Posterior vena cava (tissue), 2 donors: ENCODE measurements around the gene IGF2BP1. TPM values are rescaled to one million over a fixed set of nuclear protein-coding genes. Genes with fewer than 3 reads are reported as not detected.

Source experiments
- DNase-seq: peaks from one replicate; pipeline ENCODE4 v3.0.0-alpha.2; 2020; ENCODE audit warnings: low spot score
- intact Hi-C, 2 donors: fragments of 100-400 bp; cut with DNase I; formaldehyde crosslinking; loops; one replicate each; pipeline versions ENCODE4 v1.14.1 to v1.14.2; 2022 to 2023
- long read RNA-seq, 2 donors: library from polyadenylated mRNA; unstranded; transcript quantifications; one replicate each; pipeline ENCODE4 v2.0.0, GENCODE V29; 2020 to 2021
- total RNA-seq, 2 donors: library from RNA; stranded (reverse); fragmentation: NEBNext Ultra II Directional; extraction: Animal tissue kit (Norgen Biotek cat#: 25700); gene quantifications; one replicate each; pipeline ENCODE4 v1.2.1, GENCODE V29; 2021
- donor health status: DM: yes; HTN: yes; CAD: no.
- donor health status: DM: yes; HTN: yes; CAD: no.

The IGF2BP1 gene
- total RNA-seq, result under 1 TPM in 1 of 2 donors, not detected in 1; 0.05 TPM
- long read RNA-seq, donor 1, result 0 reads
- long read RNA-seq, donor 2, result 0 reads

- intact Hi-C loops, result no loop called here
- DNase-seq, result no peak
These were observed at the start of gene IGF2BP1 for GRCh38 chr17:48997103-48997826. Gene IGF2BP1, plus strand, starts transcription at chr17:48997385. Its CDS starts 361 bp downstream, at chr17:48997746.

DNA sequence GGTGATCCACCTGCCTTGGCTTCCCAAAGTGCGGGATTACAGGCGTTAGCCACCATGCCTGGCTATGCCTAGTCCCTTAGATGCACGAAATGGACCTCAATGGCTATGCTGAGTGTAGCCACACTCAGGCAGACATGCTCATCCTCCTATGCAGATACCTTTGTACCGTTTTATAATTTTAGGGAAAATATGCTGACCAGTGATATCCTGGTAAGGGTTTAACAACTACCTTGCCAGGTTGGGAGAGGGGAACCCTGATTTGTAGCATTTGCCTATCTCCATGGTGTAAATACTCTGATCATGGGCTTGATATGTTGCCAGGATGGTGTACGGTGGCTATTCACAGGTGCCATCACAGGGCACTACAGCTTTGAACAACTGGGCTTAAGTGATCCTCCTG lies 45.6 kb upstream of the IGF2BP1 start:
- DNase-seq, result no peak
- intact Hi-C loops, result no loop called here

- no peak for DNase-seq
- intact Hi-C loops, result no loop called here
These were observed 44.3 kb upstream of the IGF2BP1 start for GRCh38 chr17:48952904-48953303.

DNA sequence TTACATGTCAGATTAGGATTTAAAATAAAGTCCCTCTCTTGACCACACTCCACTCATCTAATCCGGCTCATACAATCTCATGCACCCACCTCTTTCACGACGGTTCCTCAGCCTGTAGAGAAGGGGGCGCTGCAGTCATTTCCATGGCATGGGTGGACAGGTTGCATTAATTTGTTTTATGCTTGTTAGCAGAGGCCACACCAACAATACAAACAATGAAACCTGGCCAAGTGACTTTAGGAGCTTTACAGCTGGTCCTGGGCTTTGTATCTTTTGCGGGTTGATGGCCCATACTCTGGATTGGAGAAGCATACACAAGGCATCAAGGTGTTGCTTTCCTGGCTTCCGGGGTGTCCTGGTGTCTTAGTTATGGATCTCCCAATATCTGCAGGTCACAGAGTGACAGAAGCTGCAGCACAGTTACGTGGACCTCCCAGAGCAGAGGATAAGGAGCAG lies 42.9 kb upstream of the IGF2BP1 start:
- intact Hi-C loops, result no loop called here
- DNase-seq, result no peak

DNA sequence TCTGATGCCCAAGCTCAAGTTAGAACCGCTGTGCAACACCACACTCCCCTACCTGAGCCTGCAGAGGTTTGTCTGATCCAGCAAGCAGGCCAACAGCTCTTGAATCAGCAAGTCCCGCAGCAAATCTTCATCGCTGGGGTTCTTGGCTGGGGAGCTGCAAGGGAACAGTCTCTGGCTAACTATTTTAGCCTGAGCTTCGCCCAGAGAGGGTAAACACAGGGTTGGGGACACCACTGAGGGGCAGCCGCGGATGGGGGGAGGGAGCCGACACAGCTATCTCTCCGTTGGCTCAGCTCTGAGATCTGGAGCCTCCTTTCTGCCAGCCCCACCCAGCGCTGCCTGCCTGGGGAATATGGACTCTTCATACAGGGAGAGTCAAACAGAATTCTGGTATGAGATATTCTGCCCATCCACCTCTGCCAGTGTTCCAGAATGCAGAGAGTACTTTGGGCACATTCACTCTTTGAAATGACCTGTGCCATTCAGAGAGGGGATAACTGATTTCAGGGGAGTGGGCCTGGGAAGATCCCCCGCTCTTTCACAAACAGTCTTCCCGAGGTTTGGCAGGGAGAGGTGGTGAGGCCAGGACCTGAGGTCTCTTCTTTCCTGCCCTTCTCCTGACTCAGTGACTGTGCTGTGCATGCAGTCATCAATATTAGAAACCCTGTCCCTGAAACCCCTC lies 36.2 kb upstream of the IGF2BP1 start:
- no peak for DNase-seq
- intact Hi-C loops, result no loop called here

GRCh38 chr17:48961516-48962233 lies 35.5 kb upstream of the IGF2BP1 start:
- DNase-seq, result no peak
- intact Hi-C loops, result no loop called here

DNA sequence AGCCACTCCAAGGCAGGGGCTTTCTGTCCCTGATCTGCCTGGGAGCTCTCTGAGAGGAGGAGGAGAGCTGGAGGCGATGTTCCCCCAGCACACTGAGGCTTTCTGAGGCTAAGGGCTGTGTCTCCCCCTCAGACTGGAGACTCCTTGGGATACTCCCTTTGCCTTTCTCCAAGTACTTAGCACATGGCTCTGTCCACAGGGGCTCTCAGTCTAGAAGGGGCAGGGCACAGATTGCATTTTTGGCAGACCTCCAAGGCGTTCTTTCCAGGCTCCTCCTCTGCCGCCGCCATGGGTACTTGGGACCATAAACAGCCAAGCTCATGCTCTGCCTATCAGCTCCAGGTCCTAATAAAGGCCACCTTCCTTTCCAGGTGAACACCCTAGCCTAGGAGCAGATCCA lies 27.0 kb upstream of the IGF2BP1 start:
- intact Hi-C loops, result no loop called here
- no peak for DNase-seq

GRCh38 chr17:48970865-48971687 lies 26.1 kb upstream of the IGF2BP1 start:
- no peak for DNase-seq
- intact Hi-C loops, result no loop called here

GRCh38 chr17:48972749-48973097 lies 24.5 kb upstream of the IGF2BP1 start:
- intact Hi-C loops, result no loop called here
- no peak for DNase-seq

DNA sequence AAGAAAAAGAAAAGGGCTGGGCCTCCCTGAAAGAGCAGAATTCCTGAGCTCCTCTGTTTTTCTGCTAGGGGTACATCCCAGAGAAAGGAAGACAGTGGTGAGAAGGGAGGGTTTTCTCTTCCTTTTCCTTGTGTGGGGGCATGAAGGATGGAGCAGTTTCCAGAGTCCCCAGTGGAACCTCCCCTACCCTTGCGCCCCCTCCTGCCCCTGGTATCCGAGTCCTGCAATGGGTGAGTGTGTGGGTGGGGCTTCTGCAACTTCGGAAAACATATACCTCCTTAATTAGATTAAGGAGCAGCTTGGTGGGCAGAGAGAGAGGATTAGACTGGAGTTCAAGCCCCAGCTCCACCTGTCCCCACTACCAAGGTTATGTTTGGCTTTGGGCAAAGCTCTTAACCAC lies 23.4 kb upstream of the IGF2BP1 start:
- DNase-seq, result no peak
- intact Hi-C loops, result no loop called here

DNA sequence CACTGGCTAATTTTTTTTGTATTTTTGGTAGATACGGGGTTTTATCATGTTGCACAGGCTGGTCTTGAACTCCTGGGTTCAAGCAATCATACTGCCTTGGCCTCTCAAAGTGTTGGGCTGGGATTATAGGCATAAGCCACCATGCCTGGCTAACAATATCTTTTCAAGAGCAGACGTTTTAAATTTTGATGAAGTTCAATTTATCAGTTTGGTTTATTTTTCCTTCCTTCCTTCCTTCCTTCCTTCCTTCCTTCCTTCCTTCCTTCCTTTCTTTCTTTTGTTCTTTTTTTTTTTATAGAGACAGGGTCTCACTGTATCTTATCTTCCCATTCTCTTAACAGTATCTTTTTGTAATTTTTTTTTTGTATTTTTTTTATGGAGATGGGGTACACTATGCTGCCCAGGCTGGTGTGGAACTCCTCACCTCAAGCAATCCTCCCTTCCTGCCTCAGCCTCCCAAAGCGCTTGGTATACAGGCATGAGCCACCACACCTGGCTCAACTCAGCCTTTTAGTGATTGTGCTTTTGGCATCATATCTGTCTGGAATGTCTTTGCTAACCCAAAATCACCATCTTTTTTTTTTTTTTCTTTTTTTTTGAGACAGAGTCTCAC lies 15.2 kb upstream of the IGF2BP1 start:
- intact Hi-C loops, result no loop called here
- DNase-seq, result no peak

GRCh38 chr17:48985436-48986245 lies 11.5 kb upstream of the IGF2BP1 start:
- no peak for DNase-seq
- intact Hi-C loops, result no loop called here

DNA sequence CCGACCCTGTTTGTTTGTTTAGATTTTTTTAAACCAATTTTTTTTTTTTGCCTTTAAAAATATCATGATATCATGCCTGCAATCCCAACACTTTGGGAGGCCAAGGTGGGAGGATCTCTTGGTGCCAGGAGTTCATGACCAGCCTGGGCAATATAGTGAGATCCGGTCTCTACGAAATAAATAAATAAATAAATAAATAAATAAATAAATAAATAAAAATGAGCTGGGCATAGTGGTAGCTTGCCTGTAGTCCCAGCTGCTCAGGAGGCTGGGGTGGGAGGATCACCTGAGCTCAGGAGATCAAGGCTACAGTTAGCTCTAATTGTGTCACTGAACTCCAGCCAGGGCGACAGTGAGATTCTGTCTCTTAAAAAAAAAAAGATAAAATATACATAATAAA lies 8.1 kb upstream of the IGF2BP1 start:
- no peak for DNase-seq
- intact Hi-C loops, result no loop called here

DNA sequence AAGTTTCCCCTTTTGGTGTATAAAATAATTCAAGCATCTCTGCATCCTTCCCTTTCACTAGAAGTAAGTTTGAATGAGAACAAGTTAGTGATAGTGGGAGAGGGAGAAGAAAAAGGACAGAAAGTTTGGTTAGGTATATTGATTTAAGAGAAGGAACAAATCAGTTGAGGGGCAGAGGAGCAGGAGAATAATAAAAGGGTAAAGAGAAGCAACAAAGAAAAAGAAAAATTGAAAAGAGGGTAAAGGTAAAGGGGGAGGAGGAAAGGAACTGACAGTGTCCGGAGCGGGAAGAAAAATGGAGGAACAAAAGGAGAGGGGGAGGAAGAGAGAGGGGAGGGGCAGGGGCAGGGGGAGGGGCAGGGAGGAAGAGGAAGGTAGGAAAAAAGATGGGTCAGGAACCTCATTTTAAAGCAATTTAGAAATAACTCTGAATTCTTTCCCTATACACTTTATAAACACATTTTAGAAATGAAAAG lies 6.3 kb upstream of the IGF2BP1 start:
- no peak for DNase-seq
- intact Hi-C loops, result no loop called here

DNA sequence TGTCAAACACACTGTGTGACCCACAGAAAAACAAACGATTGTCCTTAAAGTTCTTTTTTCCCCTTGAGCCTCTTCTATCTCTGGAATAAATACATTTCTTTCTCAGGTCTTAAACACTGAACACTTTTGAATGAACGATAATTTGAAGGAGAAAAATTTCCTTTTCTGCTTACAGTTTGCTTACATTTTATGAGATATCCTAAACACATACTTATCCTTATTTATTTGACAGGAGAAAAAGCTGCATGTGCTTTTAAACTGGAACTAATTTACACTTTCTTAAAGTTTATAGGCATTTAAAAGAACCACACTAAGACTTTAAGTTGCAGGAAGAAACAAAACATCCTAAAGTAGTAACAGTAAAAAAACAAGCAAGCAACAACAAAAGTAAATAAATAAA lies 4.7 kb upstream of the IGF2BP1 start:
- intact Hi-C loops, result no loop called here
- DNase-seq, result no peak

DNA sequence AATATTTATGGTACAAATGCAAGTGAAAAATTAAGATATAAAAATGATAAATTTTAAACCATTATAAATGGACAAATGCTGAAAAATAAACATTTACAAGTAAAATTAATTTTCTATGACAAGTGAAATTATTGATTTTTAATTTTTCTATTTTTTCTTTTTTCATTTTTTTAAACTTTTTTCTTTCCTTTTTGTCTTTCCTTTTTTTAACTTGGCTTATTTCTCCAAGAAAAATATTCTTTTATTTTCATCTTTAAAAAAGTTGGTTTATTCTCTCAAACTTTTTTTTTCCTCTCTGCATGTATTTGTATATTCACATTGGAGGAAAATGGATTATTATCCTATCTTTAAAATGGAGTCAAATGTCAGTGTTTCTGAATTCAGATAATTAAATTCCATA lies 3.9 kb upstream of the IGF2BP1 start:
- intact Hi-C loops, result no loop called here

DNA sequence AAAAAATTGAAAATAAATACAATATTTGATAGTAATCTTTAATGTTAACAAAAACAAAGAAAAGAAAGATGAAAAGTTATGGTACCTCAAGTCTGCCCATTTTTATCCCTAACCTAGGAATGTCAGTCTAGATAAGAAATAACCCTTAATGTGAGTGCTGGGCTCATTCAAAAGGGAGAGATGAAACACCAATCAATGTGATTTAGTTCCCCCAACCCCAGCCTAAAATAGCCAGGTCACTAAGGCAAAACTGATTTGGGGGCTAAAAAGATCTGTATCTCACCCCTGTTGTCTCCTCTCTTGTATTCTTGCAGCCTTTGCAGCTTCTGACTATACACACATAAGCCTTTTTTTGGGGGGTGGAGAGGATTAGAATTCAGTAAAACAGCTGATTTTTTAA lies 3.2 kb upstream of the IGF2BP1 start:
- intact Hi-C loops, result no loop called here
- no peak for DNase-seq

More for the DNA sequence above, 3.9 kb upstream of the IGF2BP1 start:
- no peak for DNase-seq
